Left lung (tissue), 10 donors: ENCODE data around the gene SEC14L1. TPM values are rescaled to one million over a fixed set of nuclear protein-coding genes. Genes with fewer than 3 reads are reported as not detected.
A peak's percentile ranks its signal among the peaks of the same experiment; 100 is the strongest.
"Not testable (repeated sequence)": the region's sequence is repeated elsewhere in the genome, so short reads cannot be mapped to it uniquely, and the experiment has no call there.

ENCODE experiments used
- ATAC-seq: fragments of 200-7000 bp; cut with Tn5 transposase; one replicate; pipeline ENCODE4 v1.9.1; 2020; ENCODE audit warnings: moderate library complexity
- DNase-seq, 4 donors: peaks; one replicate each; pipeline ENCODE4 v3.0.0-alpha.2; 2013 to 2020
- H3K27ac ChIP-seq, 2 donors: fragments of 200-600 bp; sonication (generic) in 1 of 2; one replicate each; pipeline versions ENCODE4 v1.5.0 to v1.8.0; 2020 to 2021
- H3K27me3 ChIP-seq, 2 donors: fragments of 200-600 bp; sonication (generic) in 1 of 2; one replicate each; pipeline versions ENCODE4 v1.5.0 to v1.8.0; 2020 to 2021
- H3K36me3 ChIP-seq, 2 donors: fragments of 200-600 bp; sonication (generic) in 1 of 2; one replicate each; pipeline versions ENCODE4 v1.5.0 to v1.8.0; 2020 to 2021
- H3K4me1 ChIP-seq, 2 donors: fragments of 200-600 bp; one replicate each; pipeline ENCODE4 v1.8.0; 2021
- H3K4me3 ChIP-seq, 2 donors: fragments of 200-600 bp; sonication (generic) in 1 of 2; one replicate each; pipeline versions ENCODE4 v1.5.0 to v1.8.0; 2020 to 2021; ENCODE audit warnings: mild to moderate bottlenecking in 1 of 2
- H3K9me3 ChIP-seq, 2 donors: fragments of 200-600 bp; sonication (generic) in 1 of 2; one replicate each; pipeline versions ENCODE4 v1.5.0 to v1.8.0; 2020 to 2021
- intact Hi-C, 2 donors: fragments of 100-400 bp; cut with DNase I; formaldehyde crosslinking; loops; one replicate each; pipeline versions ENCODE4 v1.11.2 to v1.14.2; 2022
- polyA plus RNA-seq, 6 donors: library from polyadenylated mRNA; unstranded; fragments of 120-200 nt; gene quantifications; one replicate each; pipeline ENCODE4 v1.2.1, GENCODE V29; 2013; ENCODE audit not compliant: insufficient read length in 6 of 6
- total RNA-seq, 2 donors: library from RNA; stranded (reverse); fragmentation: NEBNext Ultra II Directional; extraction: Animal tissue kit (Norgen Biotek cat#: 25700); gene quantifications; one replicate each; pipeline ENCODE4 v1.2.1, GENCODE V29; 2021
- TF ChIP-seq, protein P1 (sequence below), 2 donors: fragments of 200-600 bp; sonication (generic) in 1 of 2; IDR thresholded peaks; one replicate each; pipeline versions ENCODE4 v1.5.0 to v1.8.0; 2021; ENCODE audit warnings: antibody characterized with exemption in 2 of 2
- donor health status: DM: no; HTN: yes; CAD: no.
- donor health status: DM: no; HTN: no; CAD: no.

The SEC14L1 gene
- total and polyA plus RNA-seq, 8 donors = 79.0 to 151 (median 84.5) TPM

DNA sequence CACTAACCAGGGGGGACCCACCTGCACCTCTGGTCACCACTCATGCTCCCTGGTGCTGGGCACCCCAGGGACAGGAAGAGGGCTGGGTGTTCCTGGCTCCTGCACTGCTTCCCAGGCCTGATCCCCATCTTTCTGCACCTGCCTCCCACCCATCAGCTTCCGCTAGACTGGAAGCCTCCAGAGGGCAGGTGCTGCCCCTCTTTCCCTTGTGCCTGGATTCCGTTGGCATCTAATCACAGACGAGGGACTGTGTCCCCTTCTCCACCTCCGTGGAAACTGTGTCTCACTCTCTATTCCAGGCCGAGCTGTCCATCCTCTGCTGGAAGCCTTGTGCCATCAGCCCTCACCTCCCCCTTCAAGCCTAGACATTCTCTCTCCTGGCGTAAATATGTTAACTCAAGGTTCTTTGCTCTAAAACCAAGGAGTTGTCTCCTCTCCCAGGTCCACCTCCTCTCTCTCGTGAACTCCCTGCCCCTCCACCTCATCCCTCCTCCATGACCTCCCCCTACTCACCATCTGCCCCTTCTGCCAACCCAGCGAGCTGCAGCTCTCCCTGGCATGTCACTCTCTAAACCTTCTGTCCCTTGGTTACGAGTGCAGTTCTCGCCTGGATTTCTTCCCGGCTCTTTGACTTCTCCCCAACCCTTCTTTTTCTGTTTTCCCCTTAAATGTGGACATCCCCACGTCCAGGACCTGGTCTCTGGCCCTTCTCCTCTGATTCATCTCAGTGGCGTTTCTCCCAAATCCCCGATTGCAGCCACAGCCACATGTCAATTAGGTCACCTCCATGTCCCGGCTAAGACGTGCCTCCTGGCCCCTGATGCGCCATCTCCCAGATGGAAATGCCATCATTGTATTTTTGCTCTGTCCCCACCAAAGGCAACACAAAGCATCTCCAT, 107.7 kb downstream of the SEC14L1 start:
- Histone ChIP-seq H3K9me3 (no peaks in the 10 kb centered on the region), H3K36me3 (no peaks in the 10 kb centered on the region), H3K27me3 (peaks cover 0 to 11% of the 10 kb centered on the region in 2 donors), H3K27ac (no peak overlapping the region), H3K4me1 (peaks cover 8 to 15% of the 10 kb centered on the region in 2 donors), H3K4me3 (no peak overlapping the region)
- ATAC-seq (no peak), DNase-seq (no peak)
- TF ChIP-seq, protein P1, sequence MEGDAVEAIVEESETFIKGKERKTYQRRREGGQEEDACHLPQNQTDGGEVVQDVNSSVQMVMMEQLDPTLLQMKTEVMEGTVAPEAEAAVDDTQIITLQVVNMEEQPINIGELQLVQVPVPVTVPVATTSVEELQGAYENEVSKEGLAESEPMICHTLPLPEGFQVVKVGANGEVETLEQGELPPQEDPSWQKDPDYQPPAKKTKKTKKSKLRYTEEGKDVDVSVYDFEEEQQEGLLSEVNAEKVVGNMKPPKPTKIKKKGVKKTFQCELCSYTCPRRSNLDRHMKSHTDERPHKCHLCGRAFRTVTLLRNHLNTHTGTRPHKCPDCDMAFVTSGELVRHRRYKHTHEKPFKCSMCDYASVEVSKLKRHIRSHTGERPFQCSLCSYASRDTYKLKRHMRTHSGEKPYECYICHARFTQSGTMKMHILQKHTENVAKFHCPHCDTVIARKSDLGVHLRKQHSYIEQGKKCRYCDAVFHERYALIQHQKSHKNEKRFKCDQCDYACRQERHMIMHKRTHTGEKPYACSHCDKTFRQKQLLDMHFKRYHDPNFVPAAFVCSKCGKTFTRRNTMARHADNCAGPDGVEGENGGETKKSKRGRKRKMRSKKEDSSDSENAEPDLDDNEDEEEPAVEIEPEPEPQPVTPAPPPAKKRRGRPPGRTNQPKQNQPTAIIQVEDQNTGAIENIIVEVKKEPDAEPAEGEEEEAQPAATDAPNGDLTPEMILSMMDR (IDR thresholded peaks at IDR 0.05) = no peak
- intact Hi-C loops = loop anchor here in 1 of 2 donors (5.0 kb wide), 1 partner anchor 161 kb away; no protein-coding TSS in a partner anchor

DNA sequence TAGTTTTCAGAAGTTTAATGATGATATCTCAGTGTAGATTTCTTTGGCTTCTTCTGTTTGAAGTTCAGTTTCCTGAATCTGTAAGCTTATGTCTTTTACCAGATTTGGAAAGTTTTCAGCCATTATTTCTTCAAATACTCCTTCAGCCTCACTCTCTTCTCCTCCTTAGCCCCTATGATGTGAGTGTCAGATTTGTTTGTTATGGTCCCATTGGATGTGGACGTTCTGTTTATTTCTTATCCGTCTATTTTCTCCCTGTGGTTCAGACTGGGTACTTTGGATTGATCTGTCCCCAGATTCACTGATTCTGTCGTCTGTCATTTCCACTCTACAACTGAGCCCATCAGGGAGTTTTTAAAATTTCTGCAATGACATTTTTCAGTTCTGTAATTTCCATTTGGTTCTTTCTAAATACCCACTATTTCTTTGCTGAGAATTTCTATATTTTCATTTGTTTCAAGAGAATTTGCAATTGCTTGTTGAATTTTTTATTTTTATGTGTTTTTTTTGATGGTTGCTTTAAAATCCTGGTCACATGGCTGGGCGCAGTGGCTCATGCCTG, 110.9 kb downstream of the SEC14L1 start:
- H3K27me3 ChIP-seq = peaks cover 0 to 11% of the 10 kb centered on the region in 2 donors
- DNase-seq (no peak), ATAC-seq (no peak)
- no peak overlapping the region for H3K27ac ChIP-seq
- no peak overlapping the region for H3K4me3 ChIP-seq
- intact Hi-C loops = no loop called here
- peaks cover 24 to 32% of the 10 kb centered on the region in 2 donors for H3K4me1 ChIP-seq
- no peaks in the 10 kb centered on the region for H3K9me3 ChIP-seq
- H3K36me3 ChIP-seq = no peaks in the 10 kb centered on the region
- TF ChIP-seq, protein P1 (IDR thresholded peaks at IDR 0.05) = no peak

DNA sequence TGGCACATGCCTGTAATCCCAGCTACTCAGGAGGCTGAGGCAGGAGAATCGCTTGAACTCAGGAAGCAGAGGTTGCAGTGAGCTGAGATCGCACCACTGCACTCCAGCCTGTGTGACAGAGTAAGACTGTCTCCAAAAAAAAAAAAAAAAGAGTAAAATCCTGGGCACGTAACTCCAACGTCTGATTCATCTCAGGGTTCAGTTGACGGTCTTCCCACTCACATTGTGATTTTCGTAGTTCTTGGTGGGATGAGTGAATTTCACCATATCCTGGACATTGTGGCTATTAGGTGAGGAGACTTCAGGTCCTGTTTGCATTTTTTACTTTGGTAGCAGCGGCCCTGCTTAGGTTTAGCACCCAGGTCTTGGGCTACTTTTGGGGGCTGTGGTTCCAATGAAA, 111.5 kb downstream of the SEC14L1 start:
- H3K27ac ChIP-seq, H3K36me3 ChIP-seq, ATAC-seq, intact Hi-C loops, H3K4me3 ChIP-seq, DNase-seq, H3K9me3 ChIP-seq, H3K27me3 ChIP-seq: not testable (repeated sequence)
- H3K4me1 ChIP-seq = peaks cover 23 to 26% of the 10 kb centered on the region in 2 donors

DNA sequence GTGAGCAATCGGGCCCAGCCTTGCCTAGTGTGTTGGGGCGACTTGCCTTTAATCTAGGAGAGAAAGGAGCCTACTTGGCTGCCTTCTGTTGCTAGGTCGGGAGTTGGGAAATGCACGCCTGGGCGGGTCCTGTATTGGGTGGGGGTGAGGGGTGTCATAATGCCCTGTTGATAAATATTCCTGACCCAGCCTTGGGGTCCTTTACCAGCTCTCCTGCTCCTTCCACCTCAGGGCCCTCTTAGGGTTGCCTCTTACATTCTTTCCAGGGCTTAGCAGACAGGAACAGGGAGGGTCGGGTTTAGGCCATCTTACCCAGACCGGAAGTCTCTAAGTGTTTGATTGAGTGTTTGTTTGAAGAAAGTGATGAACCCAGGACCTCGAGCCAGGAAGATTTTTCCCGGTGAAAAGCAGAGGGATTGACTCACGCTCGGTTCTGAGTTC, 112.9 kb downstream of the SEC14L1 start:
- Histone ChIP-seq H3K27me3 (no peaks in the 10 kb centered on the region), H3K4me3 (no peak overlapping the region), H3K36me3 (no peaks in the 10 kb centered on the region), H3K4me1 (peaks cover 23% of the 10 kb centered on the region in 2 donors), H3K9me3 (no peaks in the 10 kb centered on the region), H3K27ac (peak overlapping the region in 1 of 2 donors; percentile 56)
- TF ChIP-seq, protein P1 (IDR thresholded peaks at IDR 0.05) = no peak
- ATAC-seq (peak; percentile 15), DNase-seq (peak in 3 of 4 donors; percentile 60 to 67 (median 64))
- intact Hi-C loops = no loop called here

DNA sequence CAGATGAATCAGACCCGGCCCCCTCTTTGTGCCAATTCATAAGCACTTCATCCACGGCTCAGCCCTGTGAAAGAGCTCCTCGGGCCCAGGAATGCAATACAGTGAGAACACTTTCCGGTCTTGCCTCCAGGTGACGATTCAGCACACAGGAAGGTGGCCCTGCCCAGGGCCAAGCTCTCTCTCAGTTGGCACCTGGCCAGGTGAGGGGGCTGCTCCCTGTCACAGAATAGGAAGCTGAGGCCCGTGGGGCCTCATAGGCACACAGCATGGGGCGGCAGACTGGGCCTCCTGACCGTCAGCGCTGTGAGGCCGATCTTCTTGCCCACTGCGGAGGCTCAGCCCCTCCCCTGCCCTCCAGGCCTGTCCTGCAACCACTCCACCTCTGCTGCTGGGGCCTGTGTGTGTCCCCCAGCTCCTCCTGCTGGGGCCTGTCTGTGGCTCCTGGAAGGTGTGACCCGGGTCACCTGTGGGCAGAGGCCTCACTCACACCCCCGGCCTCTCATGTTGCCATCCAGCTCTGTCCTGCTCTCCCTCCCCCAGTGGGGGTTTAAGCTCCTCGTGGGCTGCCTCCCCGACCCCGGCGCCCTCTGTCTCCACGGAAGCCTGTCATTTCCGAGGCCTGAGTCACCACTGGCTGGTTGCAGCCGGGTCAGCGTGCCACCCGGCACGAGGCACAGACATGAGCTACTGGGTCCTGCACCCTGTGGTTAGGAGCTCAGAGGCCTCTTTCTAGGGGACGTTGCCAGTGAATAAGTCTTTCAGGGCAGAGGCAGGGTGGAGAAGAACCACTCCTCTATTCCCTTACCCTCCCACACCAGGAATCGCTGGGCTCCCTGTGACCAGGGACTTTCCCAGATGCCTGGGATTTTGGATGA, 114.4 kb downstream of the SEC14L1 start:
- DNase-seq (peak in 3 of 4 donors; percentile 79 to 87 (median 85)), ATAC-seq (peak; percentile 77)
- Histone ChIP-seq H3K4me1 (peaks cover 23% of the 10 kb centered on the region in 2 donors), H3K36me3 (no peaks in the 10 kb centered on the region), H3K4me3 (no peak overlapping the region), H3K27ac (peak overlapping the region; percentile 67 to 79), H3K27me3 (no peaks in the 10 kb centered on the region), H3K9me3 (no peaks in the 10 kb centered on the region)
- TF ChIP-seq, protein P1 (IDR thresholded peaks at IDR 0.05) = no peak
- intact Hi-C loops = no loop called here

DNA sequence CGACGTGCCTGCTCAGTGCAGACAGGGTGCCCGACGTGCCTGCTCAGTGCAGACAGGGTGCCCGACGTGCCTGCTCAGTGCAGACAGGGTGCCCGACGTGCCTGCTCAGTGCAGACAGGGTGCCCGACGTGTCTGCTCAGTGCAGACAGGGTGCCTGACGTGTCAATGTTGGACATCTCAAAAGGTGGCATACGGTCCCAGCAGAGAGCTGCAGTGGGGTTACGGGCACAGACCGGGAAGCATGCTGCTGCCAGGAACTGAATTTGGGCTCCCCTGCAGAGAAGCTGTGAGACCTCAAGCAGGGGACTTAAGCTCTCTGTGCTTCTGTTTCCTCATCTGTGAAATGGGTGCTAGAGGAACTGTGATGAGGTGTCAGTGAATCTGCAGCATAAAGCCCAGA, 115.2 kb downstream of the SEC14L1 start:
- not testable (repeated sequence) for ATAC-seq, H3K27ac ChIP-seq

More for the DNA sequence above, 115.2 kb downstream of the SEC14L1 start:
- H3K9me3 ChIP-seq, H3K27me3 ChIP-seq, H3K4me3 ChIP-seq, DNase-seq, H3K36me3 ChIP-seq, intact Hi-C loops: not testable (repeated sequence)
- peaks cover 23% of the 10 kb centered on the region in 2 donors for H3K4me1 ChIP-seq
